ENCODE measurements around the gene TEPSIN.

The TEPSIN gene

DNA sequence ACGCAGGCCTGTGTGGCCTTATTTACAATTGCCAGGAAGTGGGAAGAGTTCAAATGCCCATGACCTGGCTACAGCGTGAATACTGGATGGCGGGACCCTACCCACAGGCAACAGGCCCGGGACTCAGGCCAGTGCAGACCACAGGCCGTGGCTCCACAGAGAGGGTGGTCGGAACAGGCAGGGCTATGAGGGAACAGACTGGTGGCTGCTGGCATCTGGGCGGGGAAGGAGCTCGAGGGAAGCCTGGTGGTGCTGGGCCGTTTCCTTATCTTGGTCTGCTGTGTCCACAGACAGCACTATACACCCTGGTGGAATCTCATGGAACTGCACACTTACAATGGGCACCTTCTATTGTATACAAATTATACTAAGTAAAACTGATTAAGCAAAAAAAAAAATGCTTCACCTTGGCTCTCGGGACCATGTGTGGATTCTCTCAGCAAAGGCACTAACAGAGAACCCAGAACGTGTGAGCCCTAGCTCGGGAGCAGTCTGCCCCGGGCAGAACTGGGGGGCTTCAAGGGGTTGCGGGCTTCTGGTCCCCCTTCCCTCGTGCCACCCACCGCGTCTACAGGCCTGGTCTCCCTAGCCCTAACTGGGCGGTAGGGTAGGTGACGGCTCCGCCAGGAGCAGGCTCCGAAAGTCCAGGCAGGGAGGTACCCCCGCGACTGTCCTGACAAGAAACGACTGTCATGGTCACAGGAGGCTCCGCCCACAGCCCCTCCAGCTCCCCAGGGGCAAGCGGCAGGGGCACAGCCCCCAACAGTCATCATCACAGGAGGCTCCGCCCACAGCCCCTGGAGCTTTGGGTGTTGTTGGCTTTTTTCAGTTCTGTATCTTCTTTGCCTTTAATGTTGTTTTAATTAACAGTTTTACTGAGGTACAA lies 37.9 kb downstream of the TEPSIN start:
- H3K4me3 ChIP-seq (ENCODE audit: low read depth, low read length): no peak overlapping the region

DNA sequence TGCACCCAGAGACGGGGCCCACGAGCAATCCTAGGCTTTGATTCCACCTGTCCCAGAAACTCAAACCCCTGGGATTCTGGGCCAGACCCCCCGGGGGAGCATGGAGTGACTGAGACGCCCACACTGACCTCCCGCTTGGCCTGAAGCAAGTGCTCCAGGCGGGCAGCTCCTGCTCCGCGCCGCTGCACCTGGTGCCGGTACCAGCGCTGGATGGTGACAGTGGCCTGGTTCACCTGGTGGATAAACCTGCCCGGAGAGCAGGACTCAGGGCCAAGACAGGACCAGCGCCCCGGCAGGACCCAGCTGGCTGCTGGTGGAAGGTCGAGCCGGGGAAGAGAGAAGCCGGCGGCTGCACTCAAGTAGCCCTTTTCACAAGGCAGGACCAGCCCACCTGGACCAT lies 38.7 kb downstream of the TEPSIN start:
- no peak overlapping the region for H3K4me3 ChIP-seq (ENCODE audit: low read depth, low read length)

DNA sequence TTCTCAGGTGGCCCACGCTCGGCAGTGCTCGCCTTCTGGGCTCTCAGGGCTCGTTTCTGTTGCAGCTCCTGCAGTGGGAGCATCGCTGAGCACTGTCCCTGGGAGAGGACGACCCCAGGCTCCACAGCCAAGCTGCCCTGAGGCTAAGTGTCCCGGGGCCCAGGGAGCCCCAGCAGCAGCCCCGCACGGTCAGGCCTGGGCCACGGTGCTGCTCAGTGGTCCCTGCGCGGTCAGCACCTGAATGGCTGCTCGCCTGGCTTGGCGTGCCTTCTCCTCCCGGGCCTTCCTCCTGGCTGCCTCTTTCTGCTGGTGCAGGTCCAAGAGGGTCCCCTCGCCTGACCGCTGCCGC lies 39.4 kb downstream of the TEPSIN start:
- H3K4me3 ChIP-seq (ENCODE audit: low read depth, low read length): no peak overlapping the region

DNA sequence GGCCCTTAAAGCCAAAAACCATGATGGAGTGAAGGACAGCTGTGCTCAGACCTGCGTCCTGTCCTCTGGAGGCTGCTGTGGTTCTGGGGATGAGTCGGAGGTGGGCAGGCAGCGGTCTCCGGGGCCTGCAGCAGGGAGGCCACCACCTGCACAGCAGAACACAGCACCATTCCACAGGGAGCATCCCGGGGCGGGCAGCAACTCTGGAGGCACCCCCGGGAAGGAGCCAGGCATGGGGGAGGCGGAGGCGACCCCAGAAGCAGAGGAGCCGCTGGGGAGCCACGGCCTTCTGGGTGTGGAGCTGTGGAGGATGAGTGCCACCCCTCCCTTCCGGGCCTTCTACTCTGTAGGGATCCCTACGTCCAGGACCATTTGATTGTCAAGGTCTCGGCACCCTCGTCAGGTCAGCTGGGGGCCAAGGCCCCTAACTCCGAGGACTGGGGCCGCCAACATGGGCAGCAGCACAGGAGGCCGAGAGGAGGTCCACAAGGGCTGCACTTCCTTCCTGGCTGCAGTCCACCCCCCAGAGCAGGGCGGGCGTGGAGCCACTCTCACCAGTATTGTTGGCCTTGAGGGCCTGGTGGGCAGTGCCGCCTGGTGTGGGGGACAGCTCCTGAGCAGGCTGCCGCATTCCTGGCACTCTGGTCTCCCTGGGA lies 39.9 kb downstream of the TEPSIN start:
- no peak overlapping the region for H3K4me3 ChIP-seq (ENCODE audit: low read depth, low read length)

DNA sequence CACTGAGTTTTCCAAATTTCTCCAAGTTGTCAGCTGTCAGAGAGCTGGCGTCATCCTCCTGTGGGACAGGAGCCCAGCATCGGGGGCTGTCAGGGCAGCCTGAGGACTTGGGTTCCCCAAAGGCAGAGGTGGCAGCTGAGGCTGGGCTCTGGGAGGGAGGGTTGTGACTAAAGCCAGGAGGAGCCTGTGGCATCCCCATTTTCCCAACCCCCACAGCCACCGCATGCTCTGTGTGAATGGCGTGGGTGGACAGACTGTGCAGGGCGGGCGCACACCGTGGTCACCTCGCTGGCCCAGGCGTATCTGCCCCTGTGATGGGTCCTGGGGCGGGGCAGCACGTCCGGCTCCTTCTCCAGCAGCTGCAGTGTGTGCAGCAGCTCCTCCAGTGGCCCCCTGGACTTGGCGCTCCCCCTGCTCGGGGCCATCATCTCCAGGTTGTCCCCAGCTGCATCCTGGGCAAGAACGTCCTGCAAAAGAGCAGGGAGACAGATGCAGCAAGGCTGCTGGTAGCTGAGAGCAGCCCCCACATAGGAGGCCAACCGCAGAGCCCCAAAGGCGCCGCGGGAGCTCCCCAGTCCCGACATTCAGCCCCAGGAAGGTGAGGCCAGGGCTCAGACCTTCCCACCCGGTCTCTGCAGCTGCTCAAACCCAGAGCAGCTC lies 40.9 kb downstream of the TEPSIN start:
- H3K4me3 ChIP-seq (ENCODE audit: low read depth, low read length): no peak overlapping the region

DNA sequence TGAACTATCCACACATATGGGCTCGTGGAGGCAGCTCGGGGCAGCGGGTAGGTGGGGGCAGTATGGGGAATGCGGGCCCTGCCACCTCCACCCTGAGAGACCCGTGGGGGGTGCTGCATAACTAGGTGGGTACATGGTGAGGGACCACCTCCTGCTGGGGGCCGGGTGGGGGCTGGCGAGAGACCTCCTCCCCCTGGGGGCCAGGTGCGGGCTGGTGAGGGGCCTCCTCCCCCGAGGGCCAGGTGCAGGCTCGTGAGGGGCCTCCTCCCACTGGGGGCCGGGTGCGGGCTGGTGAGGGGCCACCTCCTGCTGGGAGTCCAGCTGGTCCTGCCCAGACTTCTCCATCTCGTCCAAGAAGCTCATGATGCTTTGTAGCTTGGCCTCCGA lies 41.5 kb downstream of the TEPSIN start:
- H3K4me3 ChIP-seq (ENCODE audit: low read depth, low read length): no peak overlapping the region

DNA sequence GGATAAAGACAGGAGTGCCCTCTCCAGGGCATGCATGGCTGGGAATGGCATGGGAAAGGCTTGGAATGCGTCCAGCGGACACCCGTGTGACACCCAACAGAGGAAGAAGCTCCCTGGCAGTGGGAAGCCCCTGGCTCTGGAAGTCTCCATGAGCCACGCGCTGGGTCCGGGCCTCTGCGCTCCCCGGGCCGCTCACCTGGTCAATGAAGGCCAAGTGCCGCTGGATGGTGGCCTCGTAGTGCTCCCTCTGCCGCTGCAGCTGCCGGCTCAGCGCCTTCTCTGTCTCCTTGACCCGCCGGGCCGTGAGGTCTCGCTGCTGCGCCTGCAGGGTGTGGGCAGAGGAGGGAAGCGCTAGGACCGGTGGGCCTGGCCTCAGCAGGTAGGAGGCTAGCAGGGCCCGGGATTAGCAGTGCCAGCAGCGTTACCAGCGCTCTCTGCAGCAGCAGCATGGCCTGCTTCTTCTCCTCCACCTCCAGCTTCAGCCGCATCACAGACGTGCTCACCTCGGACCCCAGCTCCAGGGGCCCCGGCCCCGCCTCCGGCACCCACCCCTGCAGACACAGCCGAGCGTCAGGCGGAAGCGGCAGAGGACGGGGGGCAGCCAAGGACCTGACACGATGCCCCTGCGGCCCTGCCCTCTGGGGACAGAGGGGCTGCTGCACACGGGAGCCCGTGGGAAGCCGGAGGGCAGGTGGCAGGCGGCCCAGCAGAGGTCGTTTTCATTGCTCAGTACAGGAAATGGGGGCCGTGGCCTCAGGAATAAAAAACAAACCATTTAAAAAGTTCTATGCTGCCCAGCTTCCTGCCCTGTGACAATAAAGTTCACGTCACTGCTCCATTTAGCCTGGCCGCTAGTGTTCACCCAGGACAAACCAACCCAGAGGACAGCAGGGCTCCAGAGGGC lies 42.1 kb downstream of the TEPSIN start:
- no peak overlapping the region for H3K4me3 ChIP-seq (ENCODE audit: low read depth, low read length)

DNA sequence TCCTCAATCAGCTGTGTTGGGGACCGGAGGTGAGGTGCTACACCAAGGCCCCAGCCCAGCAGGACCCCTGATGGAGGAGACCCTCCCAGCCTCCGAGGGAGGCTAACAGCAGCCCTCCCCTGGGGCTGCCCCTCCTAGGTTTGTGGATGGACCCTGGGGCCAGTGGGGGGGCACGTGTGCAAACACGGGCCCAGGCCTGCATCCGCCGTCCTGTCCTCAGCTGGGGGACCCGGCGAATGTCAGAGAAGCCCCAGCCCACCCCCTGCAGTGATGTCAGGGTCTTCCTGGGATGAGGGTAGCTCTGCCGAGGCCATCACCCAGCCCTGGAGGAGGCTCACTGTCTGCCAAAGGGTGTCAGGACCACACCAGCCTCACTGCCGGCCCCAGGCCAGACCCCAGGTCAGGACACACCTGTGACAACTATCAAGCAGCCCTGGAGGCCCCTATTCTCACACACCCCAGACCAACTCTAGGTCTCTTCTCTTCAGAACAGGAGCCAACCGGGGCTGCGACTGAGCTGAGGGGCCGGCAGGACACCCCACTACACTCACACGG lies 42.8 kb downstream of the TEPSIN start:
- H3K4me3 ChIP-seq (ENCODE audit: low read depth, low read length): no peak overlapping the region

DNA sequence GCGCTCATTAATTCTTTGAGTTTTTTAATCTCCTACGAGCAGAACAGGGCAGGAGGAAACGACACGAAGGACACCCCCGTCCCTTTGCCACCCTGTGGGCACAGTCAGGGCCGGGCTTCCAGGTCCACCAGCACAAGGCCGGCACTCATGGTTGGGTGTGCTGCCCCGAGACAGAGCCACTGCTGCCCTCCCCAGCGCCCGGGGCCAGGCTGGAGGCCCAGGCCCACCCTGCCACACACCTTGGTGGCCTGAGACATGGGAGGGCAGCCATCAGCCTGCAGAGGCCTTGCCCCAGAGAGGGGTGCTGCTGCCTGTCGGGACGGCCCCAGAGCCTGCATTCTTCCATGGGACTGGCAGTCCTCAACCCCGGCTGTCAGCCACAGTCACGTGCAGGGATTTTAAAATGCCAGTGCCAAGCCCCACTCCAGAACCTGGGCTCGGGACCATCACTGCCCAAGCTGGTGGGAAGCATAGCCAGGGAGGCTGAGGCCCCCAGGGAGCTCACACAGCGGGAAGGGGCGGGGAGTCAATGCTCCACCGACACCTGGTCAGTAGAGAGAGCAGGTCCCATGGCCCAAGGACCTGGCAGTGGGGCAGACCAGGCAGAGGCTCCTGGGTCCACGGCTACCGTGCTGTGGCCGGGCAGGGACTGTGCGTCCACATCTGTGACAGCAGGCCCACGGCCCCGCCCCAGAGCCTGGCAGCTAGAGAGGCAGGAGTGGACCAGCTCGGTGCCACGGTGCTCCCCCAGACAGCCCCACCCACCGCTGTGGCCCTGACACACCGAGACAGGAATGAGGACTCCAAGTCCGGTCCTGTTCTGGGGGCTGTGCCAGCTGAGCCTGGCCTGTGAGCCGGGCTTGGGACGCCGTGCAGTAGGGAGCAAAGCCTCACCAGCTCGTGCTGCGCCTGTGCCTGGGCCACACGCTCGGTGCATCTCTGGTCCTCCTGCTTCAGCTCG lies 43.6 kb downstream of the TEPSIN start:
- H3K4me3 ChIP-seq (ENCODE audit: low read depth, low read length): no peak overlapping the region

DNA sequence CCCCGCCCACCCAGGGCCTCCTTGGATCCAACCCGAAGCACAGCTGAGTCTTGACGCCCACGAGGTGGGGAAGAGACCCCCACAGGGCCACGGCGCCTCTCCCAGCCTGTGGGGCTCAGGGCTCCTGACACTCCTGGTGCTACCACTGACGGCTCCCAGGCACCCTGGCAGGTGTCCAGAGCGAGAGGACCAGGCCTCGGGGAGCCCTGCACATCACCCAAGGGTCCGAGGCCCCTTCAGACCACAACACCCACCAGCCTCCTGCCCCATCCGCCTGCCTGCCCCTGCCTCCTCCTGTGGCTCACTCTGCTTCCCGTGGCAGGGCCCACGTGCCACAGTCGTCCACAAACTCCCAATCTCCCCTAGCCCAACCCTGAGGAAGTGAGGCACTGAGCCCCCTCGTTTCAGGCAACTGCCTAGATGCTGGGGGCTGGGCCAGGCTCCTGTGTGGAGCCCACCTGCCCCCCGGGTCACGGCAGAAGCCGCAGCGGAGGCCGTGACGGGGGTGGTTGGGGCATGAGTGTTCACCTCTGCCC lies 44.6 kb downstream of the TEPSIN start:
- no peak overlapping the region for H3K4me3 ChIP-seq (ENCODE audit: low read depth, low read length)

DNA sequence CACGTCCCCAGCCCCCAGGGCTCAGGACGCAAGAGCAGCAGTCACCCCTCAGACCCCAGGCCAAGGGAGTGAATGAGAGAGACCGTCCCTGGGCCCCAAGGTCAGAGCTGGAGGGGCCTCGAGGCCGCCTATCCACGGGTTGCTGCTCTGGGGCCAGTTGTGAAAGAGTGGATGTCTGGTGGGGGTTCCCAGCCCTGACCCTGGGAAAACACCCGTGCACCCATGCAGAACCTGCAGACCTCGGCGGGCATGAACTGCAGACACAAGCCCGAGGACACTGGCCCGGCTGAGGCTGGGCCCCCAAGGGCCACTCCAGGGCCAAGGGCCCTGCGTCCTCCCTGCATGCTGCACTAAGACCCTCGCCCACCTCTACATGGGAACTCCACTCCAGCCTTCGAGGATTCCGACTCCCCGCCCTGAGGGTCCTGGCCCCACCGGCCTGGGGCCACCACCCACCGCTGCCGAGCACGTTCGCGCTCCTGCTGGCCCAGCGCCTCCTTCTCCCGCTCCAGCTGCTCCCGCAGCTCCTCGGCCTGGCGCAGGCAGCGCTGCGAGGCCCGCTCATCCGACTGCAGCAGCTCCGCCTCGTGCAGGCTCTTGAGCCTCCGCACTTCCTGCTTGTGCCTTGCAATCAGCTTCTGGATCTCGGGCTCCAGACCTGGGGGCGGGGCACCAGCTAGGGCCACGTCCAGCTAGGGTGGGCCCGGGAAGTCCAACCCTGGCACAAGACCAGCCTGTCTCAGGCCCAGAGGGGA lies 45.2 kb downstream of the TEPSIN start:
- H3K4me3 ChIP-seq (ENCODE audit: low read depth, low read length): no peak overlapping the region

DNA sequence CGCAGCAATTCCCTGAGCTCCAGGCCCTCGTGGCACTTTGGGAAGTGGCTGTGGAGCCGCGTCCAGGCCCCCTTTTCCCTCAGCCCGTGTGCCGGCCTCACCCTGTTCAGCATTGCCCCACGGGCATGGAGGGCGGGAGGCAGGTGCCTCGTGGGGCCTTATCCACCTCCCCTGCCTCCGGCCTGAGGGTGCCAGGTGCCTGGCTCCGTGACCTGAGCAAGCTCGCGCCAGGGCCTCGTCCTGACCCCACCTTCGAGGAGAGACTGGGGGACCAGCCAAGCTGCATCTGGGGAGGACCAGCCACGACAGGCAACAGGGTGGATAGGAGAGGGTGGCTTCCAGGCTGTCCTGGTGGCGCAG lies 45.8 kb downstream of the TEPSIN start:
- H3K4me3 ChIP-seq (ENCODE audit: low read depth, low read length): no peak overlapping the region

DNA sequence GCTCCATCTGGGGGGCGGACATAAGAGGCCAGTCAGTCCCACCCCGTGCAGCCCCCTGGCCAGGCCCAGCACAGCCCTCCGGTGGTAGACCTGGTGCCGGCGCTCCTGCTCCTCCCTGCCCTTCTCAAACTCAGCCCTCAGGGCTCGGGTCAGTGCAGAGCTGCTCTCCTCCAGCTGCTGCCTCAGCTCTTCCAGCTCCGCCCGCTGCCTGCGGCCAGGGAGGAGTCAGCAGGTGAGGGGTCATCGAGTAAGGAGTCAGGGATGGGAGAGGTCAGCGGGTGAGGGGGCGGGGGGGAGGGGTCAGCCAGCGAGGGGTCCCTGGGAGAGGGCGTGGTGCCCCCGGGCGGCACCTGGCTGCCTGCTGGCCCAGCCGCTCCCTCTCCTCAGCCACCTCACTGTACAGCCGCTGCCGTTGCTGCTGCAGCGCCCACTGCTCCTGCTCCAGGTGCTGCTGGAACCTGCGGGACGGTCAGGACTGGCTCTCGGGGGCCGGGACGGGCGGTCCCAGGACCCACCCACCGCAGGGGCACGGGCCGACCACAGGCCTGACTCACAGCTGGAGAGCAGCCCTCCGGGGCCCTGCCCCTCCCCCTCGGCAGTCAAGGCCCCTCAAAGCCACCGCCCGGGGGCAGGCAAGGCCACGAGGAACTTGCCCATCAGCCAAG lies 46.3 kb downstream of the TEPSIN start:
- no peak overlapping the region for H3K4me3 ChIP-seq (ENCODE audit: low read depth, low read length)

DNA sequence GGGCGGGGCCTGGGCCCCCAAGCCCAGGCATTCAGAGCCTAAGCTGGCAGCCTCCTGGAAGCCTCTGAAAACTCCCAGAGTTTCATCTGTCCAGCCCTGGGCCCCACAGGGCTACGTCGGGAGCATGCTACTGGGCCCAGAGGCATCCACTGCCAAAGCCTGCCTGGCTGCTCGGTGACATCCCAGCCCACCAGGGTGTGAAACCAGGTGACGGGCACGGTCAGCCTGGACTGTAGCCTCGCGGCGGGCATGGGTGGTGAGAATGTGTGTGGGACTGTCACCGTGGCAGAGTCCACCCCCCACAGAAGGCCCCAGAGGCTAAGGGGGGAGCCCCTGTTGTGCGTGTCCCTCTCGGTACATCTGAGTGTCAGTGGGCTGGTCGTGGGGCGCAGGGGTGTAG lies 47.2 kb downstream of the TEPSIN start:
- no peak overlapping the region for H3K4me3 ChIP-seq (ENCODE audit: low read depth, low read length)

DNA sequence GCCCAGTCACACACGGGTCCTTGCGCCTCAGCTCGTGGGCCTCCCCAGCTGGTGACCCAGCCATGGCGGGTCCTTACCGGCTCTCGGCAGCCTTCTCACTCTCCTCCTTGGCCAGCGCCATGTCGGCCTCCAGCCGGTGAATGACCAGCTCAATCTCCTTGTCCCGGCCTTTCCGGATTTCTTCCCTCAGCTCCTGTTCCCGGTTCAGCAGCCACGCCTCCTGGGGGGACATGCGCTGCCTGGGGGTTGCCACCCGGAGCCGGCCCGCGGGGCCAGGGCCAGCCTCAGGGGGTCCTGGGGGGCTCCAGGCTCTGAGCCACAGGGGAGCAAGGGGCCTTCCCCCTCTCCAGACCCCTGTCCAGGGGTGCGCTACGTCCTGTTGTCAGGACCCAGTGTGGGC lies 47.7 kb downstream of the TEPSIN start:
- no peak overlapping the region for H3K4me3 ChIP-seq (ENCODE audit: low read depth, low read length)

DNA sequence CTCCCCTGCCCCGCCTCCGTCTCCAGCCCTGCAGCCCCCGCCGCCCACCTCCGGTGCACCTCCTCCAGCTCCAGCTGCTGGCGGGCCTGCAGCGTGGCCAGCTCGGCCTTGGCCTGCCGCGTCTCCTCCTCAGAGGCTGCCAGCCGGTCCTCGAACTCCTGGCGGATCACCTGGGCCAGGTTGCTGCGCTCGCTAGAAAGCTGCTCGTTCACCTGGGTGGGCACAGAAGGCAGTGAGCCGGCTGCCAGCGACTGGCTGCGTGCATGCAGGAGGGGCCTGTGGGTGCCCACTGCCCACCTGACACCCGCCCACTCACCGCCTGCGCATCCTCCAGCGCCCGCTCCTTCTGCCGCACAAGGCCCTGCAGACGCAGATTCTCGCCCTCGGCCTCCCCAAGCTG lies 48.3 kb downstream of the TEPSIN start:
- H3K4me3 ChIP-seq (ENCODE audit: low read depth, low read length): no peak overlapping the region

DNA sequence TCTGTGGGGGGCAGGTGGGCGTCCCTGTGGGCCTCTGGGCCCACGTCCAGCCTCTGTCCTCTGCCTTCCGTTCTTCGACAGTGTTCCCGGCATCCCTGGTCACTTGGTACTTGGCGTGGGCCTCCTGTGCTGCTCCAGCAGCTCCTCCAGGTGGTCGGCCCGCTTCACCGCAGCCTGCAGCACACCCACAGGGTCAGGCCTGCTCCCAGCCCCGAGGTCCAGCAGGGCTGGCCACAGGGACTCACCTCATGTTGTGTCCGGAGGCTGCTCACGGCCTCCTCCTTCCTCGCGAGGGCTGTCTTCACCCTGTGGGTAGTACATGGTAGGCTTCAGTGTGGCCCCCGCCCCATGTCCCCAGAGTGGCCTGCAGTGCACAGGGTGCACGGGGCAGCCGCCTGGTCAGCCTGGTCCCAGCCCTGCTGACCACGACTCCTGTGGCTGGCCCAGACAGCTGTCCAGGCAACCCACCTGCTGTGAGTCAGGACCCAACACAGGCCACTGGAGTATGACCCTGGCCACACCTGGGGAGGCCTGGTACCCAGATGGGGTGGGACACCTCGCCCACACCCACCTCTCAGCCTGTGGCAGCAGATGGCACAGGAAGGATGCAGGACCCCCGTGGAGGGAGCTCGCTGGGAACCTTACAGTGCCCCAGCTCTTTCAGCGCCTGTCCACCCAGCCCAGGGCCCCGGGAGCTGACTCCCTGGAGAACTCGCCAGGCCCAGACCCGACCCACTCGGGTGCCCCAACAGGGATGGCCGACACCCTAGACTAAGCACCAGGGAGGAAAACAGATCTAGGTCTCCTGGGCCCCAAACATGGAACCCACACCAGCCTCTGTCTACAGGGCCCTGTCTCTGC lies 49.0 kb downstream of the TEPSIN start:
- H3K4me3 ChIP-seq (ENCODE audit: low read depth, low read length): no peak overlapping the region

All from iPS-11a (cell line).